ENCODE data around the gene DPEP2NB. TPM values are rescaled to one million over a fixed set of nuclear protein-coding genes. Genes with fewer than 3 reads are reported as not detected.

Gene DPEP2NB
- total and polyA plus RNA-seq, 2 donors (not counting 3 experiments of a cell fraction or from before 2014, with no cell fraction given), result not detected

GRCh38 chr16:68035227-68035626, 19.5 kb upstream of the DPEP2NB start:
- Histone ChIP-seq H3K27ac (ENCODE audit: insufficient read depth, low read depth, low read length) (no peak overlapping the region), H4K20me1 (replicated peaks; ENCODE audit: control insufficient read depth, extremely low read depth, insufficient read depth, low read length) (no peaks in the 10 kb centered on the region), H3K9me3 (replicated peaks; ENCODE audit: control insufficient read depth, insufficient read depth, low read length) (no peaks in the 10 kb centered on the region), H3K4me1 (ENCODE audit: control insufficient read depth, extremely low read depth, insufficient read depth, low read length) (no peaks in the 10 kb centered on the region), H3K9ac (replicated peaks; ENCODE audit: extremely low read depth, insufficient read depth, low read length) (no peak overlapping the region), H3K4me2 (ENCODE audit: insufficient read depth, low read length) (no peak overlapping the region), H3K27me3 (ENCODE audit: control insufficient read depth in 2 of 2, insufficient read depth in 2 of 2, low read length in 2 of 2) (no peaks in the 10 kb centered on the region), H3K36me3 (ENCODE audit: control insufficient read depth in 2 of 2, extremely low read depth in 1 of 2, insufficient read depth in 2 of 2, low read length in 2 of 2) (no peaks in the 10 kb centered on the region), H3K4me3 (replicated peaks in 1 of 3; ENCODE audit: insufficient read depth in 1 of 3, low read depth in 1 of 3, low read length in 3 of 3) (no peak overlapping the region), H3K79me2 (ENCODE audit: control insufficient read depth, insufficient read depth, low read length) (no peaks in the 10 kb centered on the region), H2AFZ (ENCODE audit: low read depth, low read length) (no peak overlapping the region), H3K9me1 (replicated peaks; ENCODE audit: control insufficient read depth, extremely low read depth, insufficient read depth, low read length) (no peaks in the 10 kb centered on the region)
- BruUV-seq (replicated peaks), result no TSS peak
- intact Hi-C loops (cut with micrococcal nuclease), result no loop called here
- ChIA-PET POLR2A (no interaction called here), CTCF (interaction anchor here (1.1 to 1.9 kb wide), 3 partner anchors 27 to 41 kb away, joined by 3 to 4 read pairs (median 3); no protein-coding TSS in a partner anchor)
- TF ChIP-seq CTCF (IDR thresholded peaks at IDR 0.05; ENCODE audit: extremely low read depth in 1 of 2, insufficient read depth in 1 of 2, low read depth in 1 of 2, low read length in 2 of 2) (no peak), FOS (IDR thresholded peaks at IDR 0.05; ENCODE audit: borderline replicate concordance, insufficient read depth, low read length) (no peak), JUN (IDR thresholded peaks at IDR 0.05; ENCODE audit: borderline replicate concordance, insufficient read depth, insufficient read length, low read depth) (no peak), MYC (IDR thresholded peaks at IDR 0.05; ENCODE audit: low read depth, low read length) (no peak), MAX (IDR thresholded peaks at IDR 0.05; ENCODE audit: insufficient read depth, insufficient read length) (no peak), POLR2A (IDR thresholded peaks at IDR 0.05; ENCODE audit: low read depth, low read length) (no peak), GATA2 (IDR thresholded peaks at IDR 0.05; ENCODE audit: insufficient read depth, insufficient read length, low read depth, low read length) (no peak), POLR2AphosphoS5 (IDR thresholded peaks at IDR 0.05; ENCODE audit: insufficient read depth, low read depth, low read length) (no peak), EZH2 (IDR thresholded peaks at IDR 0.05; ENCODE audit: borderline replicate concordance, low read depth, low read length, severe bottlenecking) (no peak)
- no peak for FAIRE-seq
- DNase-seq (ENCODE audit: low read depth, low spot score), result no peak
- dilution Hi-C loops (cut with MboI; ENCODE audit: extremely low pct_ligation_motif_present, low sequenced_read_pairs), result no loop called here

All from endothelial cell of umbilical vein (primary cell).